ENCODE data around the gene USP6NL.

Gene USP6NL

GRCh38 chr10:11546581-11546980 is 64.9 kb downstream of the USP6NL start:
- H3K4me3 ChIP-seq (ENCODE audit: low read length), result no peak overlapping the region
- TF ChIP-seq CTCF (conservative IDR thresholded peaks at IDR 0.05; ENCODE audit: low read depth, low read length), result no peak
- no peak for DNase-seq (ENCODE audit: low read depth)

- no peak for TF ChIP-seq CTCF (conservative IDR thresholded peaks at IDR 0.05; ENCODE audit: low read depth, low read length)
- no peak for DNase-seq (ENCODE audit: low read depth)
- no peak overlapping the region for H3K4me3 ChIP-seq (ENCODE audit: low read length)
Observed at GRCh38 chr10:11541296-11541695, 70.2 kb downstream of the USP6NL start.

GRCh38 chr10:11539191-11539868 is 72.1 kb downstream of the USP6NL start:
- DNase-seq (ENCODE audit: low read depth), result no peak

DNA sequence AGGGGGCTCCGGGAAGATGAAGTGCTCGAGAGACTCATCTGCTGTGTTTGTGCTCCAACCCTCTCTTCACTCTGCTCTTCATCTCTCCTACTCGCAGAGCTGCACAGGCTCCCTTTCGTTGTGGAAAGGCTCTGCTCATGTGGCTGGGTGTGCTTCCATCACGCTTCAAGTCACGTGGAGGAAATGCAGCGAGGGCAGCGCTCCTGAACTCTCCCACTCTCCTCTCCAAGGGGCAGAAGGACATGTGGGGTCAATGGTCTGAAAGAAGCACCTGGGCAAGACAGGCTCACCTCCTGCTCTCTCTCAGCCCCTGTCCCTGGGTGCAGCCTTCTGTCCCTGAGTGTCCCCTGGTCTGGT is 72.6 kb downstream of the USP6NL start:
- DNase-seq (ENCODE audit: low read depth), result no peak
- no peak overlapping the region for H3K4me3 ChIP-seq (ENCODE audit: low read length)
- TF ChIP-seq CTCF (conservative IDR thresholded peaks at IDR 0.05; ENCODE audit: low read depth, low read length), result no peak

More at GRCh38 chr10:11539191-11539868, 72.1 kb downstream of the USP6NL start:
- no peak for TF ChIP-seq CTCF (conservative IDR thresholded peaks at IDR 0.05; ENCODE audit: low read depth, low read length)
- no peak overlapping the region for H3K4me3 ChIP-seq (ENCODE audit: low read length)

- no peak for DNase-seq (ENCODE audit: low read depth)
- TF ChIP-seq CTCF (conservative IDR thresholded peaks at IDR 0.05; ENCODE audit: low read depth, low read length), result no peak
- no peak overlapping the region for H3K4me3 ChIP-seq (ENCODE audit: low read length)
Observed at GRCh38 chr10:11536228-11536627, 75.2 kb downstream of the USP6NL start.

DNA sequence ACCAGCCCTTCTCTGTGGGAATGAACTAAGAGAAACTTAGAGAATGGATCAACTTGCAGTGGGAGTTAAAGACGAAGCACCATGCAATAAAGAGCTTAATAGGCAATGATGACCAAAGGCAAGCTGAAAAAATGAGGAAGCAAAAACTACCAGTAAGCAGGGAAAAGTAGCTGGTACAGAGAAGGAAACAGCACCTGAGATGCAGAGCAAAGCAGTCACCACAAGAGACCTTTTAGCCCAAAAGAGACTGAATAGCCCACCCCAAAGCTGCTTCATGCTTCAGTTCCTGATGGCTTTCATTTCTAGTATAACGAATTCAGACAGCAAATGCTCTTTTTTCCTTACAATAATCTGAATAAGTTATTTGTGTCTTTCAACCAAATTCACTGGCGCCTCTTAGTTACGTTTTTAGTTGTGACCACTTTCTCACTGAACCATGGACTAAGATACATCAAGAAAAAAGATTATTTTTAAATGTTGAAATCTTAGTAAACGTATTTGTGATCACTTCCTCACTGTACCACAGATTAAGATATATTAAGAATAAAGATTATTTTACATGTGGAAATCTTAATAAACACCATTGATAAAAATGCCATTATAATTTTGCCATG is 76.0 kb downstream of the USP6NL start:
- DNase-seq (ENCODE audit: low read depth), result no peak

More for the DNA sequence above, 76.0 kb downstream of the USP6NL start:
- no peak overlapping the region for H3K4me3 ChIP-seq (ENCODE audit: low read length)
- TF ChIP-seq CTCF (conservative IDR thresholded peaks at IDR 0.05; ENCODE audit: low read depth, low read length), result no peak
